WTC11 (cell line): ENCODE results near the gene SMTN. TPM values are rescaled to one million over a fixed set of nuclear protein-coding genes. Genes with fewer than 3 reads are reported as not detected.

ENCODE experiments used
- ATAC-seq: fragments of 200-7000 bp; cut with Tn5 transposase; 2 replicates; pipeline ENCODE4 v1.10.0; 2021; ENCODE audit warnings: mild to moderate bottlenecking, moderate library complexity
- CTCF ChIA-PET: fragments of 300-600 bp; sonication (Branson Sonifier 250); formaldehyde crosslinking; loops from one replicate; lab custom pipeline; 2021; ENCODE audit warnings: antibody characterized with exemption; lab: Charles Lee
- POLR2A ChIA-PET: fragments of 350-600 bp; sonication (Branson Sonifier 250); formaldehyde crosslinking; loops from one replicate; lab custom pipeline; 2021; ENCODE audit warnings: antibody characterized with exemption; lab: Charles Lee
- DNase-seq: peaks from one replicate; pipeline ENCODE4 v3.0.0; 2021; ENCODE audit warnings: low spot score
- H3K27ac Mint-ChIP-seq: 2 replicates; pipeline ENCODE4 v1.8.0; 2021; ENCODE audit warnings: mixed read lengths
- H3K27me3 Mint-ChIP-seq: 2 replicates; pipeline ENCODE4 v1.8.0; 2021; ENCODE audit warnings: low read depth, mild to moderate bottlenecking, moderate library complexity, mixed read lengths
- H3K36me3 Mint-ChIP-seq: 2 replicates; pipeline ENCODE4 v1.8.0; 2021; ENCODE audit warnings: mixed read lengths
- H3K4me1 Mint-ChIP-seq: 2 replicates; pipeline ENCODE4 v1.8.0; 2022; ENCODE audit warnings: mixed read lengths
- H3K4me3 Mint-ChIP-seq: 2 replicates; pipeline ENCODE4 v1.8.0; 2021; ENCODE audit warnings: mild to moderate bottlenecking, moderate library complexity, mixed read lengths
- H3K9me3 Mint-ChIP-seq: 2 replicates; pipeline ENCODE4 v1.8.0; 2021; ENCODE audit warnings: mixed read lengths
- CREM ChIP-seq: sonication (generic); formaldehyde crosslinking; IDR thresholded peaks from 2 replicates; pipeline ENCODE4 v1.8.1; 2022; ENCODE audit warnings: mild to moderate bottlenecking, missing genetic modification reagents, moderate library complexity
- E2F4 ChIP-seq: sonication (generic); formaldehyde crosslinking; IDR thresholded peaks from 2 replicates; pipeline ENCODE4 v1.8.1; 2022; ENCODE audit warnings: low read depth, mild to moderate bottlenecking, moderate library complexity, missing genetic modification reagents, borderline replicate concordance
- E2F5 ChIP-seq: sonication (generic); formaldehyde crosslinking; IDR thresholded peaks from 2 replicates; pipeline ENCODE4 v1.8.1; 2022; ENCODE audit warnings: mild to moderate bottlenecking, moderate library complexity, missing genetic modification reagents
- EMX1 ChIP-seq: fragments of 250-450 bp; sonication (Bioruptor Pico); IDR thresholded peaks from 2 replicates; pipeline ENCODE4 v1.8.0; 2021; ENCODE audit warnings: mild to moderate bottlenecking
- ETV6 ChIP-seq: sonication (generic); formaldehyde crosslinking; IDR thresholded peaks from 2 replicates; pipeline ENCODE4 v1.8.1; 2022; ENCODE audit warnings: mild to moderate bottlenecking, missing genetic modification reagents
- FOXK1 ChIP-seq: sonication (generic); formaldehyde crosslinking; IDR thresholded peaks from 2 replicates; pipeline ENCODE4 v1.8.0; 2022; ENCODE audit warnings: mild to moderate bottlenecking, moderate library complexity, missing genetic modification reagents
- HMGA2 ChIP-seq: fragments of 250-450 bp; sonication (Bioruptor Pico); IDR thresholded peaks from 2 replicates; pipeline ENCODE4 v1.4.0; 2021; ENCODE audit warnings: mild to moderate bottlenecking, moderate library complexity
- JAZF1 ChIP-seq: fragments of 250-450 bp; sonication (Bioruptor Pico); IDR thresholded peaks from 2 replicates; pipeline ENCODE4 v1.9.0; 2021; ENCODE audit warnings: moderate library complexity, mild to moderate bottlenecking, inconsistent platforms
- KAT7 ChIP-seq: sonication (generic); formaldehyde crosslinking; IDR thresholded peaks from 2 replicates; pipeline ENCODE4 v1.8.1; 2023; ENCODE audit warnings: missing genetic modification reagents, mild to moderate bottlenecking, borderline replicate concordance
- MAX ChIP-seq: sonication (generic); formaldehyde crosslinking; IDR thresholded peaks from 2 replicates; pipeline ENCODE4 v1.8.0; 2022; ENCODE audit warnings: mild to moderate bottlenecking, missing genetic modification reagents
- MYBL2 ChIP-seq: sonication (generic); formaldehyde crosslinking; IDR thresholded peaks from 2 replicates; pipeline ENCODE4 v1.8.1; 2023; ENCODE audit warnings: mild to moderate bottlenecking, moderate library complexity, missing genetic modification reagents
- NR3C1 ChIP-seq: sonication (generic); formaldehyde crosslinking; conservative IDR thresholded peaks from 2 replicates; pipeline ENCODE4 v1.8.1; 2023; ENCODE audit warnings: low read depth, mild to moderate bottlenecking, missing genetic modification reagents
- OVOL2 ChIP-seq: fragments of 250-450 bp; sonication (Bioruptor Pico); IDR thresholded peaks from 2 replicates; pipeline ENCODE4 v1.9.0; 2021; ENCODE audit warnings: mild to moderate bottlenecking, borderline replicate concordance
- PREB ChIP-seq: sonication (generic); formaldehyde crosslinking; IDR thresholded peaks from 2 replicates; pipeline ENCODE4 v1.8.1; 2022; ENCODE audit warnings: mild to moderate bottlenecking, missing genetic modification reagents, moderate library complexity, borderline replicate concordance
- PRRX2 ChIP-seq: fragments of 250-450 bp; sonication (Bioruptor Pico); IDR thresholded peaks from 2 replicates; pipeline ENCODE4 v1.8.0; 2021; ENCODE audit warnings: mild to moderate bottlenecking
- SOX15 ChIP-seq: fragments of 250-450 bp; sonication (Bioruptor Pico); IDR thresholded peaks from 2 replicates; pipeline ENCODE4 v1.9.0; 2021; ENCODE audit warnings: mild to moderate bottlenecking
- TP53 ChIP-seq: sonication (generic); formaldehyde crosslinking; IDR thresholded peaks from 2 replicates; pipeline ENCODE4 v1.8.1; 2023; ENCODE audit warnings: mild to moderate bottlenecking, missing genetic modification reagents
- USF1 ChIP-seq: sonication (generic); formaldehyde crosslinking; IDR thresholded peaks from 2 replicates; pipeline ENCODE4 v1.8.0; 2022; ENCODE audit warnings: mild to moderate bottlenecking, missing genetic modification reagents
- ZNF121 ChIP-seq: sonication (generic); formaldehyde crosslinking; IDR thresholded peaks from 2 replicates; pipeline ENCODE4 v1.8.0; 2023; ENCODE audit warnings: missing genetic modification reagents
- ZNF281 ChIP-seq: sonication (generic); formaldehyde crosslinking; IDR thresholded peaks from 2 replicates; pipeline ENCODE4 v1.8.0; 2023; ENCODE audit warnings: mild to moderate bottlenecking, missing genetic modification reagents
- ZNF425 ChIP-seq: fragments of 250-450 bp; sonication (Bioruptor Pico); conservative IDR thresholded peaks from 2 replicates; pipeline ENCODE4 v1.9.0; 2021; ENCODE audit warnings: mild to moderate bottlenecking
- ZSCAN18 ChIP-seq: fragments of 250-450 bp; sonication (Bioruptor Pico); IDR thresholded peaks from 2 replicates; pipeline ENCODE4 v2.1.2; 2022; ENCODE audit warnings: mild to moderate bottlenecking, moderate library complexity
- total RNA-seq: library from RNA; stranded (reverse); gene quantifications from 3 replicates; pipeline ENCODE4 v1.2.3, GENCODE V29; 2021

SMTN gene
- total RNA-seq, 1 experiment from 2014 or later = 34.5 TPM

- H3K27ac Mint-ChIP-seq = no peak overlapping the region
- ATAC-seq (no peak), DNase-seq (no peak)
- no peak for TF ChIP-seq MYBL2 (CRISPR knock-in tag)
- TF ChIP-seq ZSCAN18 (CRISPR knock-in tag) = no peak
- no peak for TF ChIP-seq EMX1 (CRISPR knock-in tag)
- TF ChIP-seq JAZF1 (CRISPR knock-in tag) = no peak
- no peak for TF ChIP-seq HMGA2
- no peak for TF ChIP-seq PRRX2 (CRISPR knock-in tag)
- no peak for TF ChIP-seq ZNF121 (CRISPR knock-in tag)
- no peak for TF ChIP-seq FOXK1 (CRISPR knock-in tag)
- no peak for TF ChIP-seq E2F4 (CRISPR knock-in tag)
- no peak for TF ChIP-seq SOX15 (CRISPR knock-in tag)
- TF ChIP-seq MAX = no peak
- no peak for TF ChIP-seq OVOL2 (CRISPR knock-in tag)
- no peak for TF ChIP-seq TP53 (CRISPR knock-in tag)
- no peak for TF ChIP-seq USF1 (CRISPR knock-in tag)
- TF ChIP-seq KAT7 (CRISPR knock-in tag) = no peak
- TF ChIP-seq ZNF281 (CRISPR knock-in tag) = no peak
- no peak for TF ChIP-seq CREM (CRISPR knock-in tag)
- ChIA-PET CTCF (interaction anchor here (2.3 to 21.8 kb wide), 3 partner anchors 10 to 19 kb away, joined by 7 to 363 read pairs (median 31); partner anchors contain the start of gene SELENOM), POLR2A (interaction anchor here (0.5 kb wide), 1 partner anchor 250 kb away, joined by 3 read pairs; no protein-coding TSS in a partner anchor)
- no peaks in the 10 kb centered on the region for H3K36me3 Mint-ChIP-seq
- no peak overlapping the region for H3K4me3 Mint-ChIP-seq
- peaks cover 26% of the 10 kb centered on the region for H3K4me1 Mint-ChIP-seq
- peaks cover 7% of the 10 kb centered on the region for H3K27me3 Mint-ChIP-seq
- H3K9me3 Mint-ChIP-seq = no peaks in the 10 kb centered on the region
Observed at GRCh38 chr22:31086703-31087330, 5.7 kb downstream of the SMTN start.

- Mint-ChIP-seq H3K27me3 (no peaks in the 10 kb centered on the region), H3K9me3 (no peaks in the 10 kb centered on the region), H3K27ac (no peak overlapping the region), H3K4me1 (peaks cover 16% of the 10 kb centered on the region), H3K4me3 (no peak overlapping the region), H3K36me3 (no peaks in the 10 kb centered on the region)
- ATAC-seq = no peak
- ChIA-PET POLR2A (interaction anchor here (0.8 kb wide), 1 partner anchor 17 kb away, joined by 3 read pairs; no protein-coding TSS in a partner anchor), CTCF (interaction anchor here (0.5 to 21.8 kb wide), 4 partner anchors 9 to 137 kb away, joined by 3 to 363 read pairs (median 22); partner anchors contain the start of gene SELENOM)
- no peak for DNase-seq
- no peak for TF ChIP-seq ETV6
- TF ChIP-seq E2F5 = no peak
- no peak for TF ChIP-seq ZNF425
- TF ChIP-seq NR3C1 (CRISPR knock-in tag) = no peak
- no peak for TF ChIP-seq SOX15 (CRISPR knock-in tag)
- TF ChIP-seq PREB (CRISPR knock-in tag) = no peak
Observed at GRCh38 chr22:31087744-31088215, 6.7 kb downstream of the SMTN start.
